ENCODE results near the gene WSB1. TPM values are rescaled to one million over a fixed set of nuclear protein-coding genes. Genes with fewer than 3 reads are reported as not detected.

The WSB1 gene
- total RNA-seq, 1 donor from 2014 or later, result 270 TPM

DNA sequence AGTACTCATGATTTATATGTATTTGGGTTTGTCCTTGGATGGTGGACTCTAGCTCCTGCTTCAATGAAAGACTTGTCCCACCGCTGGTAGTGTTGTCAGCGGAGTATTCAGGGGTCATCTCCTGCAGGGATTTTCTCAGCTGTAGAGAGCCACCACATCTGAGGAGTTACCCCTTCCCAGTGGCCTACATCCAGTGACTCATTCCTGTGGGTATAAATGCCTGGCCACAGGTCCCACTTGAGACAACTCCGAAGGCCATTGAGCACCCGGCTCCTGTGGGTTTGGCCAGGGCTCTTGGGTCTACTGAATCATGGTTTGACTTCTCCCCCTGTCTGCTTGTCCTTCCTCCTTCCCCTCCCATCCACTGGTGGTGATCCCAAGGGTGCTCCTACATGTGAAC lies 34.6 kb upstream of the WSB1 start:
- no peak for DNase-seq (ENCODE audit: extremely low spot score, unreplicated experiment)
- Mint-ChIP-seq H3K27ac (no peak overlapping the region), H3K27me3 (no peaks in the 10 kb centered on the region), H3K36me3 (no peaks in the 10 kb centered on the region), H3K9me3 (no peaks in the 10 kb centered on the region), H3K4me1 (ENCODE audit: unreplicated experiment) (no peaks in the 10 kb centered on the region), H3K4me3 (no peak overlapping the region)
- TF ChIP-seq, protein P1, sequence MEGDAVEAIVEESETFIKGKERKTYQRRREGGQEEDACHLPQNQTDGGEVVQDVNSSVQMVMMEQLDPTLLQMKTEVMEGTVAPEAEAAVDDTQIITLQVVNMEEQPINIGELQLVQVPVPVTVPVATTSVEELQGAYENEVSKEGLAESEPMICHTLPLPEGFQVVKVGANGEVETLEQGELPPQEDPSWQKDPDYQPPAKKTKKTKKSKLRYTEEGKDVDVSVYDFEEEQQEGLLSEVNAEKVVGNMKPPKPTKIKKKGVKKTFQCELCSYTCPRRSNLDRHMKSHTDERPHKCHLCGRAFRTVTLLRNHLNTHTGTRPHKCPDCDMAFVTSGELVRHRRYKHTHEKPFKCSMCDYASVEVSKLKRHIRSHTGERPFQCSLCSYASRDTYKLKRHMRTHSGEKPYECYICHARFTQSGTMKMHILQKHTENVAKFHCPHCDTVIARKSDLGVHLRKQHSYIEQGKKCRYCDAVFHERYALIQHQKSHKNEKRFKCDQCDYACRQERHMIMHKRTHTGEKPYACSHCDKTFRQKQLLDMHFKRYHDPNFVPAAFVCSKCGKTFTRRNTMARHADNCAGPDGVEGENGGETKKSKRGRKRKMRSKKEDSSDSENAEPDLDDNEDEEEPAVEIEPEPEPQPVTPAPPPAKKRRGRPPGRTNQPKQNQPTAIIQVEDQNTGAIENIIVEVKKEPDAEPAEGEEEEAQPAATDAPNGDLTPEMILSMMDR (conservative IDR thresholded peaks at IDR 0.05), result no peak

GRCh38 chr17:27263386-27263785 lies 30.5 kb upstream of the WSB1 start:
- TF ChIP-seq, protein P1 (conservative IDR thresholded peaks at IDR 0.05), result no peak
- H3K4me3 Mint-ChIP-seq, result no peak overlapping the region
- H3K27me3 Mint-ChIP-seq, result no peaks in the 10 kb centered on the region
- H3K4me1 Mint-ChIP-seq (ENCODE audit: unreplicated experiment), result no peaks in the 10 kb centered on the region
- H3K36me3 Mint-ChIP-seq, result no peaks in the 10 kb centered on the region
- no peak overlapping the region for H3K27ac Mint-ChIP-seq
- no peak for DNase-seq (ENCODE audit: extremely low spot score, unreplicated experiment)
- no peaks in the 10 kb centered on the region for H3K9me3 Mint-ChIP-seq

DNA sequence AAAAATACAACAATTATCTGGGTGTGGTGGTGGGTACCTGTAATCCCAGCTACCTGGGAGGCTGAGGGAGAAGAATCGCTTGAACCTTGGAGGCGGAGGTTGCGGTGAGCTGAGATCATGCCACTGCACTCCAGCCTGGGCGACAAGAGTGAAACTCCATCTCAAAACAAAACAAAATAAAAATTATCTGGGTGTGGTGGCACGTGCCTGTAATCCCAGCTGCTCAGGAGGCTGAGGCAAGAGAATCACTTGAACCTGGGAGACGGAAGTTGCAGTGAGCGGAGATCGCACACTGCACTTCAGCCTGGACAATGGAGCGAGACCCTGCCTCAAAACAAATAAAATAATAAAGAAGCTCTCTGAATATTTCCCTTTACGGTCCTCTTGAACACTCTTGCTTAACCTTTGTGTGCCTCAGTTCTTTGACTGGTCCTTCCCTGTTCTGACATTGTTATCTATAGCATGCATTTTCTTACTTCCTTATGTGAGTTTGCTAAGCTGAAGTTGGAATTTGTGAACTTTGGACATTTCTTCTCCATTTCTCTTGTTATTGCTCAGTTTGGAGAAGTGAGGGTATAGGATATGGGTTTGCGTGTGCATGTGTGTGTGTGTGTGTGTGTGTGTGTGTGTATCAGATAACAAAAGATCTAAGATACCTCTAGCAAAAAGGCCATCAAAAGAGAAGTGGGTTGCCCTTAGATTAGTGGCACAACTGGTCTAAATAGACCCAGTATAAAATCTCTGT lies 29.7 kb upstream of the WSB1 start:
- no peaks in the 10 kb centered on the region for H3K27me3 Mint-ChIP-seq
- no peaks in the 10 kb centered on the region for H3K9me3 Mint-ChIP-seq
- no peak overlapping the region for H3K4me3 Mint-ChIP-seq
- no peak overlapping the region for H3K27ac Mint-ChIP-seq
- H3K36me3 Mint-ChIP-seq, result no peaks in the 10 kb centered on the region
- TF ChIP-seq, protein P1 (conservative IDR thresholded peaks at IDR 0.05), result no peak
- H3K4me1 Mint-ChIP-seq (ENCODE audit: unreplicated experiment), result no peaks in the 10 kb centered on the region
- DNase-seq (ENCODE audit: extremely low spot score, unreplicated experiment), result no peak

GRCh38 chr17:27265333-27265732 lies 28.6 kb upstream of the WSB1 start:
- Mint-ChIP-seq H3K27me3 (no peaks in the 10 kb centered on the region), H3K27ac (no peak overlapping the region), H3K4me1 (ENCODE audit: unreplicated experiment) (no peaks in the 10 kb centered on the region), H3K4me3 (no peak overlapping the region), H3K36me3 (no peaks in the 10 kb centered on the region), H3K9me3 (no peaks in the 10 kb centered on the region)
- no peak for DNase-seq (ENCODE audit: extremely low spot score, unreplicated experiment)
- TF ChIP-seq, protein P1 (conservative IDR thresholded peaks at IDR 0.05), result no peak

GRCh38 chr17:27266228-27266627 lies 27.7 kb upstream of the WSB1 start:
- H3K4me1 Mint-ChIP-seq (ENCODE audit: unreplicated experiment), result no peaks in the 10 kb centered on the region
- H3K36me3 Mint-ChIP-seq, result no peaks in the 10 kb centered on the region
- no peaks in the 10 kb centered on the region for H3K27me3 Mint-ChIP-seq
- TF ChIP-seq, protein P1 (conservative IDR thresholded peaks at IDR 0.05), result no peak
- no peak overlapping the region for H3K27ac Mint-ChIP-seq
- no peaks in the 10 kb centered on the region for H3K9me3 Mint-ChIP-seq
- DNase-seq (ENCODE audit: extremely low spot score, unreplicated experiment), result no peak
- H3K4me3 Mint-ChIP-seq, result no peak overlapping the region
